Ascending aorta (tissue), 2 donors: Measurements from ENCODE around the gene CDV3. TPM values are rescaled to one million over a fixed set of nuclear protein-coding genes. Genes with fewer than 3 reads are reported as not detected.
"Not testable (repeated sequence)": the region's sequence is repeated elsewhere in the genome, so short reads cannot be mapped to it uniquely, and the experiment has no call there.

Experiments used
- DNase-seq, 2 donors: peaks; one replicate each; pipeline ENCODE4 v3.0.0-alpha.2; 2019; ENCODE audit warnings: low spot score in 2 of 2
- H3K27ac ChIP-seq, 2 donors: fragments of 200-600 bp; sonication (generic); one replicate each; pipeline ENCODE4 v1.5.1; 2016 to 2017; ENCODE audit warnings: mild to moderate bottlenecking in 1 of 2
- H3K27me3 ChIP-seq: fragments of 200-600 bp; sonication (generic); one replicate; pipeline ENCODE4 v1.5.1; 2017
- H3K36me3 ChIP-seq, 2 donors: fragments of 200-600 bp; sonication (generic); one replicate each; pipeline ENCODE4 v1.5.1; 2016
- H3K4me1 ChIP-seq, 2 donors: fragments of 200-600 bp; sonication (generic); one replicate each; pipeline ENCODE4 v1.5.1; 2016 to 2017; ENCODE audit warnings: mild to moderate bottlenecking in 1 of 2
- H3K4me3 ChIP-seq, 2 donors: fragments of 200-600 bp; sonication (generic); one replicate each; pipeline ENCODE4 v1.5.1; 2016 to 2017; ENCODE audit warnings: mild to moderate bottlenecking in 1 of 2
- H3K9me3 ChIP-seq, 2 donors: fragments of 200-600 bp; sonication (generic); one replicate each; pipeline ENCODE4 v1.5.1; 2016
- intact Hi-C: fragments of 100-400 bp; cut with DNase I; formaldehyde crosslinking; loops from one replicate; pipeline ENCODE4 v1.15.1; 2023
- total RNA-seq: library from RNA; depleted of rRNA; stranded (reverse); fragments of >200 nt; gene quantifications from one replicate; pipeline ENCODE4 v1.1.0, GENCODE V29; 2016
- TF ChIP-seq, protein P1 (sequence below), 3 experiments: fragments of 200-600 bp in 2 of 3; fragments of 450-650 bp in 1 of 3; sonication (generic) in 2 of 3; IDR thresholded peaks; one replicate each; pipeline ENCODE4 v1.5.1; 2016 to 2019; ENCODE audit warnings: antibody characterized with exemption in 3 of 3, mild to moderate bottlenecking in 1 of 3, moderate library complexity in 1 of 3

The CDV3 gene
- total RNA-seq, 1 donor from 2014 or later: 24.6 TPM

DNA sequence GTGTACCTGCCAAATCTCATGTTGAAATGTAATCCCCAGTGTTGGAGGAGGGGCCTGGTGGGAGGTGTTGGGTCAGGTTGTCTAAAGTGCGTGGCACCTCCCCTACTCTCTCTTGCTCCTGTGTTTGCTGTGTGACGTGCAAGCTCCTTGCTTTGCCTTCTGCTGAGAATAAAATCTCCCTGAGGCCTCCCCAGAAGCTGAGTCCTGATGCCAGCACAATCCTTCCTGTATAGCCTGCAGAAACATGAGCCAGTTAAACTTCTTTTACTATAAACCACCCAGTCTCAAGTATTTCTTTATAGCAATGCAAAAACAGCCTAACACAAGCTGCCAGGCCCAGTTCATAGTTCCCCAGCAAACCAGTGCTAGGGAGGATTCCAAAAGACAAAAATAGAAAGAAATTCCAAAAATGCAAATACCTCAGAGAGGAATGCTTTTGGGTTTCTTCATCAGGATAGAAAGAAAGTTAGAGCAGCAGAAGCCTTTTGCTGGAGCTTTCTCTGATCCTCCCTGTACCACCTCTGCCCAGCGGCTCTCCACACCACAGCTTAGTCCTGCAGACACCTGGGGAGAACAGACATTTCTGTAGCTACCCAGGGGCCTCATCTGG is 25.9 kb upstream of the CDV3 start:
- TF ChIP-seq, protein P1, sequence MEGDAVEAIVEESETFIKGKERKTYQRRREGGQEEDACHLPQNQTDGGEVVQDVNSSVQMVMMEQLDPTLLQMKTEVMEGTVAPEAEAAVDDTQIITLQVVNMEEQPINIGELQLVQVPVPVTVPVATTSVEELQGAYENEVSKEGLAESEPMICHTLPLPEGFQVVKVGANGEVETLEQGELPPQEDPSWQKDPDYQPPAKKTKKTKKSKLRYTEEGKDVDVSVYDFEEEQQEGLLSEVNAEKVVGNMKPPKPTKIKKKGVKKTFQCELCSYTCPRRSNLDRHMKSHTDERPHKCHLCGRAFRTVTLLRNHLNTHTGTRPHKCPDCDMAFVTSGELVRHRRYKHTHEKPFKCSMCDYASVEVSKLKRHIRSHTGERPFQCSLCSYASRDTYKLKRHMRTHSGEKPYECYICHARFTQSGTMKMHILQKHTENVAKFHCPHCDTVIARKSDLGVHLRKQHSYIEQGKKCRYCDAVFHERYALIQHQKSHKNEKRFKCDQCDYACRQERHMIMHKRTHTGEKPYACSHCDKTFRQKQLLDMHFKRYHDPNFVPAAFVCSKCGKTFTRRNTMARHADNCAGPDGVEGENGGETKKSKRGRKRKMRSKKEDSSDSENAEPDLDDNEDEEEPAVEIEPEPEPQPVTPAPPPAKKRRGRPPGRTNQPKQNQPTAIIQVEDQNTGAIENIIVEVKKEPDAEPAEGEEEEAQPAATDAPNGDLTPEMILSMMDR (IDR thresholded peaks at IDR 0.05): no peak
- peak in 1 of 2 donors; percentile 66 for DNase-seq
- Histone ChIP-seq H3K9me3 (no peaks in the 10 kb centered on the region), H3K27me3 (no peaks in the 10 kb centered on the region), H3K4me3 (no peak overlapping the region), H3K36me3 (no peaks in the 10 kb centered on the region), H3K4me1 (peaks cover 0 to 5% of the 10 kb centered on the region in 2 donors), H3K27ac (peak overlapping the region; percentile 59 to 61)
- intact Hi-C loops: loop anchor here (2.0 kb wide), 1 partner anchor 21 kb away; no protein-coding TSS in a partner anchor

GRCh38 chr3:133548090-133548489 is 25.4 kb upstream of the CDV3 start:
- peaks cover 0 to 5% of the 10 kb centered on the region in 2 donors for H3K4me1 ChIP-seq
- no peaks in the 10 kb centered on the region for H3K27me3 ChIP-seq
- H3K27ac ChIP-seq: peak overlapping the region; percentile 59 to 61
- DNase-seq: peak in 1 of 2 donors; percentile 31
- no peak overlapping the region for H3K4me3 ChIP-seq
- TF ChIP-seq, protein P1 (IDR thresholded peaks at IDR 0.05): no peak
- no peaks in the 10 kb centered on the region for H3K36me3 ChIP-seq
- intact Hi-C loops: loop anchor here (2.0 kb wide), 1 partner anchor 21 kb away; no protein-coding TSS in a partner anchor
- no peaks in the 10 kb centered on the region for H3K9me3 ChIP-seq

DNA sequence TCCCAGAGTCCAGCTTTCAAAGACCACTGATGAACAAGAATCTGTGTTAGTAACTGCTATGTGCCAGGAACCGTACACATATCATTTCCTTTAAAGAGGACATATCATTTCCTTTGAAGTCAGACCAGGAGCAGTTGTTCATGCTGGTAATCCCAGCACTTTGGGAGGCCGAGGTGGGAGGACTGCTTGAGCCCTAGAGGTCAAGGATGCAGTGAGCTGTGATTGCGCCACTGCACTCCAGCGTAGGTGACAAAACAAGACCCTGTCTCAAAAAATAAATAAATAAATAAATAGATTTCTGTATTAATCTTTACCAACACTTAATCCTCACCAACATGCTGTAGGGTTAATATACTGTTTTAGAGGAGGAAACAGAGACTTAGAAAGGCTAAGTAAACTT is 23.9 kb upstream of the CDV3 start:
- Histone ChIP-seq H3K27me3 (no peaks in the 10 kb centered on the region), H3K4me1 (peaks cover 0 to 5% of the 10 kb centered on the region in 2 donors), H3K4me3 (no peak overlapping the region), H3K27ac (no peak overlapping the region), H3K36me3 (no peaks in the 10 kb centered on the region), H3K9me3 (no peaks in the 10 kb centered on the region)
- TF ChIP-seq, protein P1 (IDR thresholded peaks at IDR 0.05): no peak
- intact Hi-C loops: loop anchor here (2.0 kb wide), 1 partner anchor 19 kb away; no protein-coding TSS in a partner anchor
- peak in 1 of 2 donors; percentile 39 for DNase-seq

DNA sequence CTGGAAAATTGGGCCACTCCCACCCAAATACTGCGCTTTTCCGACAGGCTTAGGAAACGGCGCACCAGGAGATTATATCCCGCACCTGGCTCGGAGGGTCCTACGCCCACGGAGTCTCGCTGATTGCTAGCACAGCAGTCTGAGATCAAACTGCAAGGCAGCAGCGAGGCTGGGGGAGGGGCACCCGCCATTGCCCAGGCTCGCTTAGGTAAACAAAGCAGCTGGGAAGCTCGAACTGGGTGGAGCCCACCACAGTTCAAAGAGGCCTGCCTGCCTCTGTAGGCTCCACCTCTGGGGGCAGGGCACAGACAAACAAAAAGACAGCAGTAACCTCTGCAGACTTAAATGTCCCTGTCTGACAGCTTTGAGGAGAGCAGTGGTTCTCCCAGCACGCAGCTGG is 21.9 kb upstream of the CDV3 start:
- intact Hi-C loops, H3K4me1 ChIP-seq, H3K27ac ChIP-seq, H3K36me3 ChIP-seq, H3K9me3 ChIP-seq, H3K4me3 ChIP-seq, H3K27me3 ChIP-seq: not testable (repeated sequence)
- DNase-seq: peak in 1 of 2 donors; percentile 37

- intact Hi-C loops: no loop called here
- H3K4me3 ChIP-seq: no peak overlapping the region
- no peaks in the 10 kb centered on the region for H3K27me3 ChIP-seq
- H3K9me3 ChIP-seq: no peaks in the 10 kb centered on the region
- H3K27ac ChIP-seq: no peak overlapping the region
- no peaks in the 10 kb centered on the region for H3K36me3 ChIP-seq
- TF ChIP-seq, protein P1 (IDR thresholded peaks at IDR 0.05): no peak
- no peak for DNase-seq
- H3K4me1 ChIP-seq: no peaks in the 10 kb centered on the region
Observed at GRCh38 chr3:133561679-133562078, 11.8 kb upstream of the CDV3 start.

DNA sequence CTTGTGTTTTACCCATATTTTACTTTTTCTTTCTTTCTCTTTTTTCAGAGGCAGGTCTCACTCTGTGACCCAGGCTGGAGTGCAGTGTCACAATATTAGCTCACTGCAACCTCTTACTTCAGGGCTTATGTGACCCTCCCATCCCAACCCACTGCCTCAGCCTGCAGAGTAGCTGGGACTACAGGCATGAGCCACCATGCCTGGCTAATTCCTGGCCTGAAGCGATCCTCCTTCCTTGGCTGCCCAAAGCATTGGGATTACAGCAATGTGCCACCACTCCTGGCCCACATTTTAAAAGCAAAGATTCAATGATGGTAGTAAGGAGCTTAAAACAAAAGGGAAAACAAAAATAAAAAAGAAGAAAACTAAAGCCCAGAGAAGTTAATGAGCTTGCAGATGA is 11.1 kb upstream of the CDV3 start:
- Histone ChIP-seq H3K9me3 (no peaks in the 10 kb centered on the region), H3K4me3 (no peak overlapping the region), H3K36me3 (no peaks in the 10 kb centered on the region), H3K27ac (no peak overlapping the region), H3K27me3 (no peaks in the 10 kb centered on the region), H3K4me1 (no peaks in the 10 kb centered on the region)
- TF ChIP-seq, protein P1 (IDR thresholded peaks at IDR 0.05): no peak
- DNase-seq: no peak
- intact Hi-C loops: no loop called here
